Iris pigment epithelial cell (primary cell): ENCODE data around the gene TMEM198.
A peak's percentile ranks its signal among the peaks of the same experiment; 100 is the strongest.

Experiments
- DNase-seq: peaks from one replicate; pipeline ENCODE4 v3.0.0-alpha.2; 2011; ENCODE audit warnings: low read depth

Gene TMEM198

GRCh38 chr2:219543596-219544358 lies at the start of gene TMEM198, which contains the start of gene CHPF:
TMEM198 (plus strand) TSS chr2:219544028; CDS start chr2:219544728, 700 bp downstream.
CHPF (minus strand) TSS chr2:219543809; CDS start chr2:219543538, 271 bp downstream.
- DNase-seq, result peak; percentile 97

- DNase-seq, result no peak
Observed at GRCh38 chr2:219494952-219495530, 48.8 kb upstream of the TMEM198 start.

GRCh38 chr2:219495531-219496122 lies 48.2 kb upstream of the TMEM198 start:
- peak; percentile 76 for DNase-seq

GRCh38 chr2:219496247-219496824 lies 47.5 kb upstream of the TMEM198 start:
- no peak for DNase-seq

- DNase-seq, result peak; percentile 40
Observed at GRCh38 chr2:219496825-219497494, 46.9 kb upstream of the TMEM198 start.

- peak; percentile 92 for DNase-seq
Observed at GRCh38 chr2:219497495-219498279, 46.1 kb upstream of the TMEM198 start.

- DNase-seq, result peak; percentile 99
Observed at GRCh38 chr2:219498280-219499057, 45.4 kb upstream of the TMEM198 start, which contains the start of gene GMPPA. GMPPA (plus strand) TSS chr2:219498891; CDS start chr2:219499976, 1,085 bp downstream.

- no peak for DNase-seq
Observed at GRCh38 chr2:219499058-219499307, 44.8 kb upstream of the TMEM198 start.

- DNase-seq, result no peak
Observed at GRCh38 chr2:219499555-219499954, 44.3 kb upstream of the TMEM198 start.

GRCh38 chr2:219500135-219500534 lies 43.7 kb upstream of the TMEM198 start:
- peak; percentile 25 for DNase-seq

- DNase-seq, result no peak
Observed at GRCh38 chr2:219501849-219502248, 42.0 kb upstream of the TMEM198 start.

- no peak for DNase-seq
Observed at GRCh38 chr2:219502618-219503017, 41.2 kb upstream of the TMEM198 start.

GRCh38 chr2:219505585-219505984 lies 38.2 kb upstream of the TMEM198 start:
- no peak for DNase-seq

- DNase-seq, result no peak
Observed at GRCh38 chr2:219506153-219506801, 37.6 kb upstream of the TMEM198 start.

- no peak for DNase-seq
Observed at GRCh38 chr2:219506802-219507526, 36.9 kb upstream of the TMEM198 start.

- DNase-seq, result no peak
Observed at GRCh38 chr2:219507581-219508443, 36.0 kb upstream of the TMEM198 start.

- no peak for DNase-seq
Observed at GRCh38 chr2:219508444-219508734, 35.4 kb upstream of the TMEM198 start.

- DNase-seq, result no peak
Observed at GRCh38 chr2:219508971-219509779, 34.7 kb upstream of the TMEM198 start.
